HEK293 (cell line): ENCODE measurements around the gene ARCN1.

Experiments
- CTCF ChIA-PET: fragments of 350-600 bp; formaldehyde crosslinking; extraction: SDS; loops from one replicate; lab custom pipeline; 2021; ENCODE audit warnings: antibody characterized with exemption; lab: Yijun Ruan, JAX
- POLR2A ChIA-PET: fragments of 300-600 bp; formaldehyde crosslinking; extraction: SDS; loops from one replicate; lab custom pipeline; 2020; ENCODE audit warnings: antibody characterized with exemption, inconsistent platforms; lab: Yijun Ruan, JAX
- H3K27ac ChIP-seq: fragments of 200-500 bp; sonication (Bioruptor generic); 2 replicates; pipeline ENCODE4 v1.5.1; 2014; ENCODE audit warnings: low read depth, low read length, control low read depth, inconsistent platforms; ENCODE audit errors: extremely low read depth
- H3K36me3 ChIP-seq, 2 experiments: fragments of 200-500 bp in 1 of 2; sonication (Bioruptor generic) in 1 of 2; 1 replicate in 1 of 2; 2 replicates in 1 of 2; pipeline ENCODE4 v1.5.1; 2014 to 2017; ENCODE audit warnings: inconsistent platforms in 2 of 2, low read length in 2 of 2; ENCODE audit not compliant: control insufficient read depth in 2 of 2, insufficient read depth in 1 of 2
- H3K4me1 ChIP-seq: fragments of 200-500 bp; sonication (Bioruptor generic); 2 replicates; pipeline ENCODE4 v1.5.1; 2014; ENCODE audit warnings: mild to moderate bottlenecking, low read length, inconsistent platforms; ENCODE audit not compliant: control insufficient read depth, insufficient read depth
- H3K4me3 ChIP-seq: 2 replicates; pipeline ENCODE4 v1.5.1; 2011; ENCODE audit warnings: low read depth, mild to moderate bottlenecking, control low read depth, low read length, moderate library complexity
- H3K9me3 ChIP-seq: fragments of 200-500 bp; sonication (Bioruptor generic); 2 replicates; pipeline ENCODE4 v1.5.1; 2014; ENCODE audit warnings: low read depth, low read length, inconsistent platforms; ENCODE audit not compliant: control insufficient read depth, insufficient read depth
- AEBP2 ChIP-seq: fragments of 450-650 bp; formaldehyde crosslinking; IDR thresholded peaks from 2 replicates; pipeline ENCODE4 v1.5.1; 2016; ENCODE audit warnings: missing biosample characterization, missing genetic modification characterization, borderline replicate concordance
- BCL11B ChIP-seq: fragments of 450-650 bp; formaldehyde crosslinking; IDR thresholded peaks from 2 replicates; pipeline ENCODE4 v1.5.1; 2016; ENCODE audit warnings: low read depth, missing biosample characterization, missing genetic modification characterization
- EGR2 ChIP-seq: fragments of 450-650 bp; formaldehyde crosslinking; IDR thresholded peaks from 2 replicates; pipeline ENCODE4 v1.5.1; 2016; ENCODE audit warnings: low read depth, missing biosample characterization, missing genetic modification characterization
- HOXA7 ChIP-seq: sonication (generic); formaldehyde crosslinking; IDR thresholded peaks from 2 replicates; pipeline ENCODE4 v1.8.1; 2022; ENCODE audit warnings: missing genetic modification reagents, borderline replicate concordance
- INSM2 ChIP-seq: fragments of 450-650 bp; formaldehyde crosslinking; IDR thresholded peaks from 2 replicates; pipeline ENCODE4 v1.5.1; 2016; ENCODE audit warnings: missing biosample characterization, missing genetic modification characterization
- KLF9 ChIP-seq: fragments of 450-650 bp; formaldehyde crosslinking; IDR thresholded peaks from 2 replicates; pipeline ENCODE4 v1.5.1; 2016; ENCODE audit warnings: missing biosample characterization, missing genetic modification characterization, low read depth
- MZF1 ChIP-seq: fragments of 450-650 bp; formaldehyde crosslinking; IDR thresholded peaks from 2 replicates; pipeline ENCODE4 v1.5.1; 2017; ENCODE audit warnings: missing biosample characterization, missing genetic modification characterization, borderline replicate concordance
- OVOL3 ChIP-seq: fragments of 450-650 bp; formaldehyde crosslinking; IDR thresholded peaks from 2 replicates; pipeline ENCODE4 v1.5.1; 2016; ENCODE audit warnings: missing biosample characterization, missing genetic modification characterization
- PRDM1 ChIP-seq: fragments of 450-650 bp; formaldehyde crosslinking; IDR thresholded peaks from 2 replicates; pipeline ENCODE4; 2016; ENCODE audit warnings: missing biosample characterization, missing genetic modification characterization
- RBAK ChIP-seq: fragments of 450-650 bp; formaldehyde crosslinking; IDR thresholded peaks from 2 replicates; pipeline ENCODE4 v1.5.1; 2016; ENCODE audit warnings: missing biosample characterization, missing genetic modification characterization
- REPIN1 ChIP-seq: fragments of 450-650 bp; formaldehyde crosslinking; IDR thresholded peaks from 2 replicates; pipeline ENCODE4 v1.5.1; 2017; ENCODE audit warnings: missing biosample characterization, missing genetic modification characterization, low read depth
- SP3 ChIP-seq: fragments of 450-650 bp; formaldehyde crosslinking; IDR thresholded peaks from 2 replicates; pipeline ENCODE4 v1.5.1; 2016; ENCODE audit warnings: missing biosample characterization, missing genetic modification characterization
- ZBTB21 ChIP-seq: fragments of 450-650 bp; formaldehyde crosslinking; IDR thresholded peaks from 2 replicates; pipeline ENCODE4 v1.5.1; 2017; ENCODE audit warnings: missing biosample characterization, missing genetic modification characterization
- ZIC2 ChIP-seq: fragments of 450-650 bp; formaldehyde crosslinking; IDR thresholded peaks from 2 replicates; pipeline ENCODE4 v1.5.1; 2016; ENCODE audit warnings: missing biosample characterization, missing genetic modification characterization
- ZNF112 ChIP-seq: fragments of 450-650 bp; formaldehyde crosslinking; IDR thresholded peaks from 2 replicates; pipeline ENCODE4 v1.5.0; 2017; ENCODE audit warnings: missing biosample characterization, missing genetic modification characterization
- ZNF121 ChIP-seq: fragments of 450-650 bp; formaldehyde crosslinking; IDR thresholded peaks from 2 replicates; pipeline ENCODE4 v1.5.1; 2016; ENCODE audit warnings: missing biosample characterization, missing genetic modification characterization
- ZNF155 ChIP-seq: fragments of 450-650 bp; formaldehyde crosslinking; IDR thresholded peaks from 2 replicates; pipeline ENCODE4 v1.5.1; 2016; ENCODE audit warnings: missing biosample characterization, missing genetic modification characterization
- ZNF175 ChIP-seq: fragments of 450-650 bp; formaldehyde crosslinking; IDR thresholded peaks from 2 replicates; pipeline ENCODE4 v1.5.1; 2016; ENCODE audit warnings: missing biosample characterization, missing genetic modification characterization
- ZNF23 ChIP-seq: fragments of 450-650 bp; formaldehyde crosslinking; IDR thresholded peaks from 2 replicates; pipeline ENCODE4 v1.5.1; 2016; ENCODE audit warnings: missing biosample characterization, missing genetic modification characterization, borderline replicate concordance
- ZNF248 ChIP-seq: fragments of 450-650 bp; formaldehyde crosslinking; IDR thresholded peaks from 2 replicates; pipeline ENCODE4 v1.5.1; 2017; ENCODE audit warnings: missing biosample characterization, missing genetic modification characterization
- ZNF302 ChIP-seq: fragments of 450-650 bp; formaldehyde crosslinking; IDR thresholded peaks from 2 replicates; pipeline ENCODE4 v1.5.1; 2016; ENCODE audit warnings: missing biosample characterization, missing genetic modification characterization, low read depth
- ZNF311 ChIP-seq: fragments of 450-650 bp; formaldehyde crosslinking; IDR thresholded peaks from 2 replicates; pipeline ENCODE4 v1.5.1; 2017; ENCODE audit warnings: missing biosample characterization, missing genetic modification characterization, borderline replicate concordance
- ZNF37A ChIP-seq: fragments of 450-650 bp; IDR thresholded peaks from 2 replicates; pipeline ENCODE4 v1.5.1; 2018; ENCODE audit warnings: missing biosample characterization, missing genetic modification characterization
- ZNF391 ChIP-seq: fragments of 450-650 bp; formaldehyde crosslinking; IDR thresholded peaks from 2 replicates; pipeline ENCODE4 v1.5.1; 2016; ENCODE audit warnings: low read depth, missing biosample characterization, missing genetic modification characterization, borderline replicate concordance
- ZNF48 ChIP-seq: fragments of 450-650 bp; formaldehyde crosslinking; IDR thresholded peaks from 2 replicates; pipeline ENCODE4 v1.5.1; 2016; ENCODE audit warnings: missing biosample characterization, missing genetic modification characterization
- ZNF513 ChIP-seq: fragments of 450-650 bp; IDR thresholded peaks from 2 replicates; pipeline ENCODE4 v1.5.1; 2018; ENCODE audit warnings: missing biosample characterization, missing genetic modification characterization
- ZNF521 ChIP-seq: fragments of 450-650 bp; formaldehyde crosslinking; IDR thresholded peaks from 2 replicates; pipeline ENCODE4 v1.5.1; 2017; ENCODE audit warnings: missing biosample characterization, mild to moderate bottlenecking, missing genetic modification characterization
- ZNF558 ChIP-seq: fragments of 450-650 bp; formaldehyde crosslinking; IDR thresholded peaks from 2 replicates; pipeline ENCODE4 v1.5.1; 2016; ENCODE audit warnings: missing biosample characterization, missing genetic modification characterization
- ZNF624 ChIP-seq: fragments of 450-650 bp; formaldehyde crosslinking; IDR thresholded peaks from 2 replicates; pipeline ENCODE4 v1.5.1; 2017; ENCODE audit warnings: missing biosample characterization, missing genetic modification characterization
- ZNF629 ChIP-seq: fragments of 450-650 bp; formaldehyde crosslinking; IDR thresholded peaks from 2 replicates; pipeline ENCODE4 v1.5.1; 2017; ENCODE audit warnings: missing biosample characterization, missing genetic modification characterization
- ZNF670 ChIP-seq: fragments of 450-650 bp; formaldehyde crosslinking; IDR thresholded peaks from 2 replicates; pipeline ENCODE4 v1.5.1; 2016; ENCODE audit warnings: missing biosample characterization, missing genetic modification characterization, low read depth
- ZNF677 ChIP-seq: fragments of 450-650 bp; IDR thresholded peaks from 2 replicates; pipeline ENCODE4 v1.5.0; 2018; ENCODE audit warnings: missing biosample characterization, mild to moderate bottlenecking, missing genetic modification characterization, moderate library complexity
- ZNF768 ChIP-seq: fragments of 450-650 bp; formaldehyde crosslinking; IDR thresholded peaks from 2 replicates; pipeline ENCODE4 v1.5.1; 2018; ENCODE audit warnings: missing biosample characterization, mild to moderate bottlenecking, missing genetic modification characterization
- ZNF791 ChIP-seq: fragments of 450-650 bp; formaldehyde crosslinking; IDR thresholded peaks from 2 replicates; pipeline ENCODE4 v1.5.1; 2016; ENCODE audit warnings: missing biosample characterization, missing genetic modification characterization
- ZSCAN23 ChIP-seq: fragments of 450-650 bp; formaldehyde crosslinking; IDR thresholded peaks from 2 replicates; pipeline ENCODE4 v1.5.1; 2016; ENCODE audit warnings: missing biosample characterization, missing genetic modification characterization

Gene ARCN1

GRCh38 chr11:118621071-118621783 is 49.0 kb downstream of the ARCN1 start:
- CTCF ChIA-PET: interaction anchor here (0.6 to 3.8 kb wide), 10 partner anchors 10 to 1656 kb away, joined by 3 to 31 read pairs (median 3); partner anchors contain the start of gene PHLDB1
- Histone ChIP-seq H3K4me3 (peak overlapping the region; percentile 64), H3K27ac (peak overlapping the region; percentile 22; the same call in 1 of the 2 replicates), H3K9me3 (no peaks in the 10 kb centered on the region), H3K36me3 (peaks cover 0 to 17% of the 10 kb centered on the region in 2 experiments; a peak in 1 of 3 replicates), H3K4me1 (peaks cover 9% of the 10 kb centered on the region)
- POLR2A ChIA-PET: interaction anchor here (0.6 to 6.5 kb wide), 6 partner anchors 8 to 441 kb away, joined by 3 to 72 read pairs (median 6); partner anchors contain the start of genes MPZL3 and PHLDB1
- no peak for TF ChIP-seq ZNF791 (tag by site-specific recombination)
- TF ChIP-seq MZF1 (tag by site-specific recombination): no peak
- no peak for TF ChIP-seq ZNF311 (tag by site-specific recombination)
- no peak for TF ChIP-seq ZNF629 (tag by site-specific recombination)
- TF ChIP-seq EGR2 (tag by site-specific recombination): peak; percentile 64
- no peak for TF ChIP-seq INSM2
- TF ChIP-seq OVOL3 (tag by site-specific recombination): no peak
- TF ChIP-seq ZNF121: peak; percentile 51; the same call in 1 of the 2 replicates
- no peak for TF ChIP-seq ZSCAN23 (tag by site-specific recombination)
- no peak for TF ChIP-seq ZNF175 (tag by site-specific recombination)
- peak; percentile 47; the same call in 1 of the 2 replicates for TF ChIP-seq PRDM1 (tag by site-specific recombination)
- no peak for TF ChIP-seq ZNF48 (tag by site-specific recombination)
- TF ChIP-seq ZNF521: no peak
- TF ChIP-seq HOXA7 (CRISPR knock-in tag): no peak
- TF ChIP-seq ZNF624: no peak
- no peak for TF ChIP-seq ZNF513 (tag by site-specific recombination)
- no peak for TF ChIP-seq ZNF558 (tag by site-specific recombination)
- TF ChIP-seq ZNF112 (tag by site-specific recombination): no peak
- TF ChIP-seq ZNF155 (tag by site-specific recombination): no peak
- TF ChIP-seq KLF9: peak; percentile 83
- TF ChIP-seq ZNF248 (tag by site-specific recombination): no peak
- TF ChIP-seq ZNF302 (tag by site-specific recombination): no peak
- no peak for TF ChIP-seq ZNF391 (tag by site-specific recombination)
- no peak for TF ChIP-seq ZNF677 (tag by site-specific recombination)
- no peak for TF ChIP-seq ZIC2
- no peak for TF ChIP-seq ZNF37A
- TF ChIP-seq ZNF670 (tag by site-specific recombination): no peak
- no peak for TF ChIP-seq RBAK
- no peak for TF ChIP-seq ZBTB21 (tag by site-specific recombination)
- TF ChIP-seq SP3 (tag by site-specific recombination): peak; percentile 80
- TF ChIP-seq ZNF768: no peak
- no peak for TF ChIP-seq REPIN1
- TF ChIP-seq ZNF23 (tag by site-specific recombination): no peak
- no peak for TF ChIP-seq BCL11B (tag by site-specific recombination)
- no peak for TF ChIP-seq AEBP2 (tag by site-specific recombination)
